Measurements from ENCODE around the gene SLC39A11. TPM values are rescaled to one million over a fixed set of nuclear protein-coding genes. Genes with fewer than 3 reads are reported as not detected.

The SLC39A11 gene
- total RNA-seq, 1 experiment from 2014 or later: 57.1 TPM

DNA sequence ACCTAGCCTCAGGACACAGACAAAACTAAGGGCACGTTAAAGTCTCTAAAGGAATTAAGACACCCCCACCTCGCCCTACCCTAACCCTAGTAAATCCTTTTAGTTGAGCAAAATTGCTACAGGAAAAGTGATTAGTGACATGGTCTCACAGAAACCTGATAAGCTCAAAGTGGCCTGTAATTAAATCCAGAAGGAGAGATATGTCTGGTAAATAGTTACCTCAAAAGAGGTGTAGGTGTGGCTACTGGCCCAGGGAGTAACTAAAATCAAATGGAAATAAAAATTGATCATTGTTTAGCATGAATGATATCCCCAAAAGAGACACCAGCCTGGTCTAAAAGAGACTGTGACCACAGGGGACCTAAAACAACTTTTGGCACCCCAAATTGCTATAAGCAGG, 168.3 kb downstream of the SLC39A11 start:
- Histone ChIP-seq H2AFZ (no peak overlapping the region), H3K9me3 (ENCODE audit: insufficient read depth, low read depth) (no peaks in the 10 kb centered on the region), H3K36me3 (ENCODE audit: low read depth) (no peaks in the 10 kb centered on the region), H3K79me2 (ENCODE audit: low read depth) (no peaks in the 10 kb centered on the region), H3K9me2 (ENCODE audit: insufficient read depth) (no peaks in the 10 kb centered on the region), H3K4me2 (no peak overlapping the region), H3F3A (ENCODE audit: insufficient read depth, low read depth) (no peaks in the 10 kb centered on the region), H3K27me3 (ENCODE audit: insufficient read depth, low read depth) (no peaks in the 10 kb centered on the region), H4K20me1 (ENCODE audit: insufficient read depth) (no peaks in the 10 kb centered on the region), H3K27ac (no peak overlapping the region), H3K4me1 (replicated peaks; ENCODE audit: insufficient read depth) (no peaks in the 10 kb centered on the region), H3K4me3 (no peak overlapping the region)
- TF ChIP-seq, protein P1, sequence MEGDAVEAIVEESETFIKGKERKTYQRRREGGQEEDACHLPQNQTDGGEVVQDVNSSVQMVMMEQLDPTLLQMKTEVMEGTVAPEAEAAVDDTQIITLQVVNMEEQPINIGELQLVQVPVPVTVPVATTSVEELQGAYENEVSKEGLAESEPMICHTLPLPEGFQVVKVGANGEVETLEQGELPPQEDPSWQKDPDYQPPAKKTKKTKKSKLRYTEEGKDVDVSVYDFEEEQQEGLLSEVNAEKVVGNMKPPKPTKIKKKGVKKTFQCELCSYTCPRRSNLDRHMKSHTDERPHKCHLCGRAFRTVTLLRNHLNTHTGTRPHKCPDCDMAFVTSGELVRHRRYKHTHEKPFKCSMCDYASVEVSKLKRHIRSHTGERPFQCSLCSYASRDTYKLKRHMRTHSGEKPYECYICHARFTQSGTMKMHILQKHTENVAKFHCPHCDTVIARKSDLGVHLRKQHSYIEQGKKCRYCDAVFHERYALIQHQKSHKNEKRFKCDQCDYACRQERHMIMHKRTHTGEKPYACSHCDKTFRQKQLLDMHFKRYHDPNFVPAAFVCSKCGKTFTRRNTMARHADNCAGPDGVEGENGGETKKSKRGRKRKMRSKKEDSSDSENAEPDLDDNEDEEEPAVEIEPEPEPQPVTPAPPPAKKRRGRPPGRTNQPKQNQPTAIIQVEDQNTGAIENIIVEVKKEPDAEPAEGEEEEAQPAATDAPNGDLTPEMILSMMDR (conservative IDR thresholded peaks at IDR 0.05): no peak
- TF ChIP-seq EZH2 (IDR thresholded peaks at IDR 0.05; ENCODE audit: low read depth): no peak
- no peak for DNase-seq
- no TSS peak for BruUV-seq (replicated peaks)
- ChIA-PET CTCF (no interaction called here), POLR2A (ENCODE audit: unreplicated experiment) (no interaction called here)
- intact Hi-C loops (cut with micrococcal nuclease; ENCODE audit: unreplicated experiment): no loop called here

DNA sequence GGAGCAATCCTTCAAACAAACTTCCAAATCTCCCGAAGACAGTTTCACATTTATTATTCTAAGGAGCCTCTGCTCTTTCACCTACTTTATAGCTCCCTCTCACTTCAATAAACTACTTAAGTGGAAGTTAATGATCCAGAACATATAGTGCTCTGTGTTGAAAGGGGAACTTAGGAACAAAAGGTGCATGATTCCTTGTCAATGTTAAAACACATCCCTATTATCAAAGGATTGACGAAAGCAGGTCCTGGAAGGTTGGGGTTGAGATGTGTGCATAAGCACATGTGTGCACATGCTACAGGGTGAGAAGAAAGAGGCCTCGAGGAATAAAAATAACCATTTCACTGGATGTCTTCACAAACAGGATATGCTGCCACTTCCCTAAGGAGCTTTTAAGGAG, 170.3 kb downstream of the SLC39A11 start:
- H3K9me3 ChIP-seq (ENCODE audit: insufficient read depth, low read depth): no peaks in the 10 kb centered on the region
- no peaks in the 10 kb centered on the region for H3K9me2 ChIP-seq (ENCODE audit: insufficient read depth)
- POLR2A ChIA-PET (ENCODE audit: unreplicated experiment): no interaction called here
- no peak overlapping the region for H3K27ac ChIP-seq
- no peaks in the 10 kb centered on the region for H3K27me3 ChIP-seq (ENCODE audit: insufficient read depth, low read depth)
- no peak overlapping the region for H3K4me3 ChIP-seq
- no peak for TF ChIP-seq EZH2 (IDR thresholded peaks at IDR 0.05; ENCODE audit: low read depth)
- TF ChIP-seq, protein P1 (conservative IDR thresholded peaks at IDR 0.05): no peak
- no peak overlapping the region for H2AFZ ChIP-seq
- H4K20me1 ChIP-seq (ENCODE audit: insufficient read depth): no peaks in the 10 kb centered on the region
- CTCF ChIA-PET: no interaction called here
- no TSS peak for BruUV-seq (replicated peaks)
- no peaks in the 10 kb centered on the region for H3K36me3 ChIP-seq (ENCODE audit: low read depth)
- H3F3A ChIP-seq (ENCODE audit: insufficient read depth, low read depth): no peaks in the 10 kb centered on the region
- H3K4me1 ChIP-seq (replicated peaks; ENCODE audit: insufficient read depth): no peaks in the 10 kb centered on the region
- intact Hi-C loops (cut with micrococcal nuclease; ENCODE audit: unreplicated experiment): no loop called here
- no peak for DNase-seq
- no peak overlapping the region for H3K4me2 ChIP-seq
- no peaks in the 10 kb centered on the region for H3K79me2 ChIP-seq (ENCODE audit: low read depth)

DNA sequence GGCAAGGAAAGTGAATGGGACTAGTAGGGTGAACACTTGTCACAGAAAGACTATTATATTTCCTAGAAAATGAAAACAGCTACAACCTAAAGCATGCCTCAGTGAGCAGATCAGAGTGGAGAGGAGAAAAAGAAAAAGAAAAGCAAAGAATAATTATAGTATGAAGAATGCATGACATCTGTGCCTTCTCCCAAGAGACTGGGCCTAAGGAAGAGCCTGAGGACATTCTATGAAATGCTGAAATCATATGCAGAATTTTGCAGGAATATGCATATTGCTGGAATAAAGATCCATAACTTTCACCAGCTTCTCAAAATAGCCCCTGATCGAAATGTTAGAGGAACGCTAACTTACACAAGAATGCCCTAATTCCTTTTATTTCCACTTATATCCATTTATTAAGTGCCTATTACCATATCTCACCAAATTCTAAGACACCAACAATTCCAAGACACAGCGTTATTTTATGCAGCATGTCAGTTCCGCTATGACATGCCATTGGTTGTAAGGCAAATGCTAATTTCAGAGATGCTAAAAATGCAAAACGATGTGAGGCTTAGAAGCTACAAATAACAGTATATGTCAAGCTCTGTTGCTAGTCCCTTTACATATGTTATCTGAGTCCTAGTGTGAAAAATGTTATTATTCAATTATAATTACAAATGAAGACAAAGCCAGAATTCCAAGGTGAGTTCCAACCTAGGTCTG, 171.0 kb downstream of the SLC39A11 start:
- POLR2A ChIA-PET (ENCODE audit: unreplicated experiment): interaction anchor here (0.6 kb wide), 1 partner anchor 134 kb away, joined by 12 read pairs; no protein-coding TSS in a partner anchor
- CTCF ChIA-PET: no interaction called here
- H2AFZ ChIP-seq: no peak overlapping the region

More for the DNA sequence above, 171.0 kb downstream of the SLC39A11 start:
- Histone ChIP-seq H3K4me1 (replicated peaks; ENCODE audit: insufficient read depth) (no peaks in the 10 kb centered on the region), H3K9me3 (ENCODE audit: insufficient read depth, low read depth) (no peaks in the 10 kb centered on the region), H3K79me2 (ENCODE audit: low read depth) (no peaks in the 10 kb centered on the region), H3K9me2 (ENCODE audit: insufficient read depth) (no peaks in the 10 kb centered on the region), H3K4me3 (no peak overlapping the region), H3F3A (ENCODE audit: insufficient read depth, low read depth) (no peaks in the 10 kb centered on the region), H3K27ac (no peak overlapping the region), H4K20me1 (ENCODE audit: insufficient read depth) (no peaks in the 10 kb centered on the region), H3K27me3 (ENCODE audit: insufficient read depth, low read depth) (no peaks in the 10 kb centered on the region), H3K4me2 (no peak overlapping the region), H3K36me3 (ENCODE audit: low read depth) (no peaks in the 10 kb centered on the region)
- intact Hi-C loops (cut with micrococcal nuclease; ENCODE audit: unreplicated experiment): no loop called here
- TF ChIP-seq, protein P1 (conservative IDR thresholded peaks at IDR 0.05): no peak
- no peak for TF ChIP-seq EZH2 (IDR thresholded peaks at IDR 0.05; ENCODE audit: low read depth)
- BruUV-seq (replicated peaks): no TSS peak
- no peak for DNase-seq

Data from PC-9 (cell line).